T-helper 2 cell treated with Interferon-gamma antibody and Interleukin-4, amounts not matched to agents 5 μg/mL and 100 μg/mL, for 36 hours (primary cell): ENCODE results near the gene GATM.

Experiments
- DNase-seq: peaks from one replicate; pipeline ENCODE4 v3.0.0; 2021; ENCODE audit warnings: low spot score
- H3K27ac Mint-ChIP-seq: one replicate; pipeline ENCODE4 v1.8.0; 2021; ENCODE audit warnings: mild to moderate bottlenecking, mixed read lengths
- H3K27me3 Mint-ChIP-seq: one replicate; pipeline ENCODE4 v1.8.0; 2021; ENCODE audit warnings: low read depth, mixed read lengths
- H3K36me3 Mint-ChIP-seq: one replicate; pipeline ENCODE4 v1.8.0; 2021; ENCODE audit warnings: low read depth, mixed read lengths
- H3K4me1 Mint-ChIP-seq: one replicate; pipeline ENCODE4 v1.8.0; 2021; ENCODE audit warnings: low read depth, mixed read lengths
- H3K4me3 Mint-ChIP-seq: one replicate; pipeline ENCODE4 v1.8.0; 2022; ENCODE audit warnings: mild to moderate bottlenecking, moderate library complexity, mixed read lengths
- H3K9me3 Mint-ChIP-seq: one replicate; pipeline ENCODE4 v1.8.0; 2021; ENCODE audit warnings: mixed read lengths

Gene GATM

GRCh38 chr15:45378149-45378912 is at the start of gene GATM:
Gene GATM, minus strand, starts transcription at chr15:45378544. Its CDS starts 91 bp downstream, at chr15:45378453.
- Mint-ChIP-seq H3K4me3 (peak within 1 kb of the TSS; percentile 71), H3K4me1 (peaks cover 6% of the 10 kb centered on the region), H3K27me3 (peaks cover 74% of the 10 kb centered on the region), H3K27ac (no peak within 1 kb of the TSS), H3K9me3 (no peaks in the 10 kb centered on the region), H3K36me3 (no peaks in the 10 kb centered on the region)
- peak; percentile 43 for DNase-seq

GRCh38 chr15:45427085-45427484 is 48.7 kb upstream of the GATM start:
- no peak for DNase-seq
- Mint-ChIP-seq H3K36me3 (peaks cover 6% of the 10 kb centered on the region), H3K9me3 (no peaks in the 10 kb centered on the region), H3K4me1 (peaks cover 3% of the 10 kb centered on the region), H3K27me3 (peaks cover 15% of the 10 kb centered on the region), H3K27ac (no peak overlapping the region), H3K4me3 (no peak overlapping the region)

GRCh38 chr15:45425135-45425534 is 46.8 kb upstream of the GATM start:
- no peaks in the 10 kb centered on the region for H3K9me3 Mint-ChIP-seq
- peaks cover 21% of the 10 kb centered on the region for H3K36me3 Mint-ChIP-seq
- no peak overlapping the region for H3K4me3 Mint-ChIP-seq
- no peak for DNase-seq
- H3K27ac Mint-ChIP-seq = no peak overlapping the region
- H3K4me1 Mint-ChIP-seq = peaks cover 2% of the 10 kb centered on the region
- H3K27me3 Mint-ChIP-seq = peaks cover 4% of the 10 kb centered on the region

GRCh38 chr15:45424429-45424828 is 46.1 kb upstream of the GATM start:
- Mint-ChIP-seq H3K36me3 (peaks cover 21% of the 10 kb centered on the region), H3K27ac (no peak overlapping the region), H3K27me3 (peaks cover 4% of the 10 kb centered on the region), H3K9me3 (no peaks in the 10 kb centered on the region), H3K4me1 (no peaks in the 10 kb centered on the region), H3K4me3 (no peak overlapping the region)
- no peak for DNase-seq

GRCh38 chr15:45417303-45417950 is 39.1 kb upstream of the GATM start:
- H3K4me1 Mint-ChIP-seq = peaks cover 18% of the 10 kb centered on the region
- H3K27me3 Mint-ChIP-seq = no peaks in the 10 kb centered on the region
- H3K4me3 Mint-ChIP-seq = no peak overlapping the region
- peaks cover 58% of the 10 kb centered on the region for H3K36me3 Mint-ChIP-seq
- no peaks in the 10 kb centered on the region for H3K9me3 Mint-ChIP-seq
- no peak overlapping the region for H3K27ac Mint-ChIP-seq
- DNase-seq = no peak

GRCh38 chr15:45414215-45414885 is 36.0 kb upstream of the GATM start:
- Mint-ChIP-seq H3K4me3 (peak overlapping the region; percentile 21), H3K9me3 (no peaks in the 10 kb centered on the region), H3K36me3 (peaks cover 55% of the 10 kb centered on the region), H3K27me3 (no peaks in the 10 kb centered on the region), H3K27ac (peak overlapping the region; percentile 38), H3K4me1 (peaks cover 20% of the 10 kb centered on the region)
- no peak for DNase-seq

- DNase-seq = no peak
- Mint-ChIP-seq H3K4me1 (peaks cover 44% of the 10 kb centered on the region), H3K36me3 (peaks cover 62% of the 10 kb centered on the region), H3K27ac (no peak overlapping the region), H3K27me3 (no peaks in the 10 kb centered on the region), H3K9me3 (no peaks in the 10 kb centered on the region), H3K4me3 (no peak overlapping the region)
Measured at GRCh38 chr15:45409596-45409995, 31.3 kb upstream of the GATM start.

- Mint-ChIP-seq H3K9me3 (no peaks in the 10 kb centered on the region), H3K4me3 (no peak overlapping the region), H3K4me1 (peaks cover 32% of the 10 kb centered on the region), H3K27me3 (no peaks in the 10 kb centered on the region), H3K36me3 (peaks cover 48% of the 10 kb centered on the region), H3K27ac (no peak overlapping the region)
- no peak for DNase-seq
Measured at GRCh38 chr15:45407786-45408185, 29.4 kb upstream of the GATM start.

- peak overlapping the region; percentile 86 for H3K27ac Mint-ChIP-seq
- H3K9me3 Mint-ChIP-seq = no peaks in the 10 kb centered on the region
- H3K4me3 Mint-ChIP-seq = peak overlapping the region; percentile 99
- H3K36me3 Mint-ChIP-seq = peaks cover 25% of the 10 kb centered on the region
- DNase-seq = peak; percentile 26
- peaks cover 33% of the 10 kb centered on the region for H3K4me1 Mint-ChIP-seq
- H3K27me3 Mint-ChIP-seq = no peaks in the 10 kb centered on the region
Measured at GRCh38 chr15:45402955-45403877, 24.9 kb upstream of the GATM start.

- Mint-ChIP-seq H3K9me3 (no peaks in the 10 kb centered on the region), H3K4me3 (peak overlapping the region; percentile 99), H3K27me3 (peaks cover 4% of the 10 kb centered on the region)
Measured at GRCh38 chr15:45402162-45402954, 24.0 kb upstream of the GATM start.

GRCh38 chr15:45401665-45402161 is 23.4 kb upstream of the GATM start:
- peaks cover 14% of the 10 kb centered on the region for H3K36me3 Mint-ChIP-seq
- peaks cover 9% of the 10 kb centered on the region for H3K27me3 Mint-ChIP-seq
- H3K27ac Mint-ChIP-seq = peak overlapping the region; percentile 86
- H3K4me3 Mint-ChIP-seq = peak overlapping the region; percentile 99
- no peaks in the 10 kb centered on the region for H3K9me3 Mint-ChIP-seq
- no peak for DNase-seq
- H3K4me1 Mint-ChIP-seq = peaks cover 27% of the 10 kb centered on the region

More at GRCh38 chr15:45402162-45402954, 24.0 kb upstream of the GATM start:
- H3K4me1 Mint-ChIP-seq = peaks cover 30% of the 10 kb centered on the region
- peak overlapping the region; percentile 86 for H3K27ac Mint-ChIP-seq
- peaks cover 18% of the 10 kb centered on the region for H3K36me3 Mint-ChIP-seq
- peak; percentile 94 for DNase-seq

GRCh38 chr15:45399381-45400212 is 21.3 kb upstream of the GATM start:
- H3K27me3 Mint-ChIP-seq = peaks cover 25% of the 10 kb centered on the region
- DNase-seq = no peak
- no peaks in the 10 kb centered on the region for H3K9me3 Mint-ChIP-seq
- H3K36me3 Mint-ChIP-seq = no peaks in the 10 kb centered on the region
- no peak overlapping the region for H3K27ac Mint-ChIP-seq
- no peak overlapping the region for H3K4me3 Mint-ChIP-seq
- H3K4me1 Mint-ChIP-seq = peaks cover 12% of the 10 kb centered on the region
